Esophagus muscularis mucosa (tissue), 4 donors: ENCODE measurements around the gene FAM193A. TPM values are rescaled to one million over a fixed set of nuclear protein-coding genes. Genes with fewer than 3 reads are reported as not detected.

ENCODE experiments used
- DNase-seq: peaks from one replicate; pipeline ENCODE4 v3.0.0-alpha.2; 2017; ENCODE audit errors: extremely low spot score
- H3K27ac ChIP-seq, 4 donors: fragments of 200-600 bp; sonication (generic); replicated peaks in 1 of 4; 1 replicate in 3 of 4; 2 replicates in 1 of 4; pipeline ENCODE4 v1.5.1; 2016 to 2019; ENCODE audit warnings: mild to moderate bottlenecking in 1 of 4
- H3K27me3 ChIP-seq, 4 donors: fragments of 200-600 bp; sonication (generic); one replicate each; pipeline versions ENCODE4 v1.5.1 to v1.6.0; 2016 to 2019
- H3K36me3 ChIP-seq, 4 donors: fragments of 200-600 bp; sonication (generic); one replicate each; pipeline ENCODE4 v1.5.1; 2016 to 2019
- H3K4me1 ChIP-seq, 4 donors: fragments of 200-600 bp; sonication (generic); one replicate each; pipeline ENCODE4 v1.5.1; 2016 to 2019
- H3K4me3 ChIP-seq, 4 donors: fragments of 200-600 bp; sonication (generic); 1 replicate in 2 of 4; 2 replicates in 2 of 4; pipeline ENCODE4 v1.5.1; 2016 to 2019; ENCODE audit warnings: mild to moderate bottlenecking in 4 of 4, moderate library complexity in 1 of 4
- H3K9me3 ChIP-seq, 4 donors: fragments of 200-600 bp; sonication (generic); 1 replicate in 3 of 4; 2 replicates in 1 of 4; pipeline ENCODE4 v1.5.1; 2016 to 2019
- CTCF ChIP-seq, 3 experiments: fragments of 200-600 bp in 2 of 3; fragments of 450-650 bp in 1 of 3; sonication (generic) in 2 of 3; IDR thresholded peaks; one replicate each; pipeline ENCODE4 v1.5.1; 2017 to 2019; ENCODE audit warnings: antibody characterized with exemption in 3 of 3, mild to moderate bottlenecking in 2 of 3, moderate library complexity in 1 of 3
- EP300 ChIP-seq: sonication (generic); formaldehyde crosslinking; IDR thresholded peaks from one replicate; pipeline ENCODE4 v1.6.1; 2017; ENCODE audit warnings: antibody characterized with exemption
- POLR2A ChIP-seq: fragments of 450-650 bp; IDR thresholded peaks from one replicate; pipeline ENCODE4 v1.6.1; 2017; ENCODE audit warnings: antibody characterized with exemption, moderate library complexity, mild to moderate bottlenecking, low read depth
- POLR2AphosphoS5 ChIP-seq, 2 donors: sonication (generic); formaldehyde crosslinking; IDR thresholded peaks; one replicate each; pipeline ENCODE4 v1.6.1; 2017; ENCODE audit warnings: antibody characterized with exemption in 2 of 2
- WGBS: methylation state at CpG from one replicate; pipeline ENCODE4 v1.1.5; 2018; 5-methylcytosine and 5-hydroxymethylcytosine counted together
- intact Hi-C: fragments of 100-400 bp; cut with DNase I; formaldehyde crosslinking; loops from one replicate; pipeline ENCODE4 v1.15.1; 2023
- total RNA-seq, 4 donors: library from RNA; depleted of rRNA; stranded (reverse); fragments of >200 nt; gene quantifications; one replicate each; pipeline versions ENCODE4 v1.1.0 to v1.2.1, GENCODE V29; 2016

The FAM193A gene
- total RNA-seq, 4 donors from 2014 or later: 20.0 to 30.6 (median 24.6) TPM

GRCh38 chr4:2497324-2497723 lies 39.1 kb upstream of the FAM193A start:
- peaks cover 28 to 83% (median 67%) of the 10 kb centered on the region in 4 donors for H3K36me3 ChIP-seq
- H3K9me3 ChIP-seq: no peaks in the 10 kb centered on the region
- whole genome bisulfite sequencing: 96% methylated on average over 4 of the region's 4 CpGs
- peaks cover 9 to 28% (median 17%) of the 10 kb centered on the region in 4 donors for H3K4me1 ChIP-seq
- no peak for DNase-seq
- H3K27ac ChIP-seq: no peak overlapping the region
- H3K4me3 ChIP-seq: no peak overlapping the region
- intact Hi-C loops: no loop called here
- no peaks in the 10 kb centered on the region for H3K27me3 ChIP-seq
- TF ChIP-seq POLR2AphosphoS5 (IDR thresholded peaks at IDR 0.05) (no peak), POLR2A (no peak), EP300 (no peak), CTCF (IDR thresholded peaks at IDR 0.05) (no peak)

- H3K4me3 ChIP-seq: no peak overlapping the region
- intact Hi-C loops: no loop called here
- WGBS: 82% methylated on average over 9 of the region's 9 CpGs
- TF ChIP-seq POLR2AphosphoS5 (IDR thresholded peaks at IDR 0.05) (no peak), CTCF (IDR thresholded peaks at IDR 0.05) (no peak), POLR2A (no peak), EP300 (no peak)
- H3K4me1 ChIP-seq: peaks cover 9 to 23% (median 15%) of the 10 kb centered on the region in 4 donors
- H3K9me3 ChIP-seq: no peaks in the 10 kb centered on the region
- H3K36me3 ChIP-seq: peaks cover 28 to 79% (median 64%) of the 10 kb centered on the region in 4 donors
- H3K27me3 ChIP-seq: no peaks in the 10 kb centered on the region
- DNase-seq: no peak
- no peak overlapping the region for H3K27ac ChIP-seq
Observed at GRCh38 chr4:2497931-2498330, 38.5 kb upstream of the FAM193A start.

DNA sequence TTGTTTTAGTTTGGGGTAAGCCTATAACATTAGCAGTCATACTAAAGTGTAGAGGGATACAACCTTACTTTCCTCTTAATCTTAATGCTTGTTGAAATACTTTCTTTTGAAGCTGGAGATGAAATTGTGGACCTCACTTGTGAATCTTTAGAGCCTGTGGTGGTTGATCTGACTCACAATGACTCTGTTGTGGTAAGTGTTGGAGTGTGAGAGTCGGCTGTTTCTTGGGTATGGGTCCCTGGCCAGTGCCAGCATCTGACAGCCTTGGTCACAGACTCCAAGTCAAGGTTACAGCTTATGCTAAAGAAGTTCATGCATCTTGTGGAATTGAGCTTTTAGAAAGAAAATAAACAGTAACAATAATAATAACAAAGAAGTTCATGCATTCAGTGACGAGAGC lies 35.9 kb upstream of the FAM193A start:
- H3K36me3 ChIP-seq: peaks cover 28 to 77% (median 62%) of the 10 kb centered on the region in 4 donors
- 86% methylated on average over 2 of the region's 2 CpGs for WGBS
- H3K4me3 ChIP-seq: no peak overlapping the region

GRCh38 chr4:2501034-2501594 lies 35.3 kb upstream of the FAM193A start:
- WGBS: 79% methylated on average over 2 of the region's 7 CpGs
- no peak for DNase-seq
- peaks cover 28 to 75% (median 66%) of the 10 kb centered on the region in 4 donors for H3K36me3 ChIP-seq
- H3K4me1 ChIP-seq: peaks cover 0 to 3% (median 0%) of the 10 kb centered on the region in 4 donors
- intact Hi-C loops: no loop called here
- no peak for TF ChIP-seq CTCF (IDR thresholded peaks at IDR 0.05)
- no peaks in the 10 kb centered on the region for H3K9me3 ChIP-seq
- H3K27ac ChIP-seq: no peak overlapping the region
- H3K4me3 ChIP-seq: no peak overlapping the region
- no peaks in the 10 kb centered on the region for H3K27me3 ChIP-seq

More for the DNA sequence above, 35.9 kb upstream of the FAM193A start:
- peaks cover 0 to 9% (median under 1%) of the 10 kb centered on the region in 4 donors for H3K4me1 ChIP-seq
- no peak for TF ChIP-seq CTCF (IDR thresholded peaks at IDR 0.05)
- no peak for TF ChIP-seq POLR2AphosphoS5 (IDR thresholded peaks at IDR 0.05)
- TF ChIP-seq EP300: no peak
- no peak for TF ChIP-seq POLR2A
- H3K9me3 ChIP-seq: no peaks in the 10 kb centered on the region
- H3K27me3 ChIP-seq: no peaks in the 10 kb centered on the region
- intact Hi-C loops: no loop called here
- no peak overlapping the region for H3K27ac ChIP-seq
- no peak for DNase-seq

- no peak overlapping the region for H3K27ac ChIP-seq
- TF ChIP-seq CTCF (IDR thresholded peaks at IDR 0.05): no peak
- TF ChIP-seq EP300: no peak
- TF ChIP-seq POLR2AphosphoS5 (IDR thresholded peaks at IDR 0.05): no peak
- no peak for TF ChIP-seq POLR2A
- no peaks in the 10 kb centered on the region for H3K9me3 ChIP-seq
- peaks cover 10 to 71% (median 64%) of the 10 kb centered on the region in 4 donors for H3K36me3 ChIP-seq
- no peak overlapping the region for H3K4me3 ChIP-seq
- H3K4me1 ChIP-seq: no peaks in the 10 kb centered on the region
- WGBS: 96% methylated on average over 5 of the region's 5 CpGs
- H3K27me3 ChIP-seq: no peaks in the 10 kb centered on the region
- intact Hi-C loops: no loop called here
- DNase-seq: no peak
Observed at GRCh38 chr4:2503809-2504208, 32.6 kb upstream of the FAM193A start.
